HG03354 (cell line): ENCODE data around the gene FGF11.

Experiments
- ATAC-seq: cut with Tn5 transposase; IDR thresholded peaks from one replicate; pipeline ENCODE4 v1.9.1; 2021; ENCODE audit warnings: mild to moderate bottlenecking; ENCODE audit not compliant: unreplicated experiment, poor library complexity, severe bottlenecking

The FGF11 gene

GRCh38 chr17:7407485-7408251, 31.6 kb upstream of the FGF11 start, which contains the start of gene NLGN2:
NLGN2 (plus strand) TSS chr17:7407845; CDS start chr17:7408256, 411 bp downstream.
- no peak for ATAC-seq

GRCh38 chr17:7408252-7408727, 31.0 kb upstream of the FGF11 start:
- no peak for ATAC-seq

- no peak for ATAC-seq
Observed at GRCh38 chr17:7408863-7409262, 30.4 kb upstream of the FGF11 start.

- ATAC-seq = no peak
Observed at GRCh38 chr17:7409716-7410115, 29.6 kb upstream of the FGF11 start.

- no peak for ATAC-seq
Observed at GRCh38 chr17:7410634-7411426, 28.5 kb upstream of the FGF11 start.

- no peak for ATAC-seq
Observed at GRCh38 chr17:7411427-7411750, 27.9 kb upstream of the FGF11 start.

- ATAC-seq = no peak
Observed at GRCh38 chr17:7413346-7413985, 25.8 kb upstream of the FGF11 start.

- no peak for ATAC-seq
Observed at GRCh38 chr17:7414837-7415236, 24.5 kb upstream of the FGF11 start.

- no peak for ATAC-seq
Observed at GRCh38 chr17:7415784-7416183, 23.5 kb upstream of the FGF11 start.

GRCh38 chr17:7416323-7416722, 23.0 kb upstream of the FGF11 start:
- no peak for ATAC-seq

- ATAC-seq = no peak
Observed at GRCh38 chr17:7417056-7417655, 22.2 kb upstream of the FGF11 start.

- ATAC-seq = no peak
Observed at GRCh38 chr17:7418472-7419152, 20.7 kb upstream of the FGF11 start.

GRCh38 chr17:7419819-7420610, 19.3 kb upstream of the FGF11 start, which contains the start of gene SPEM1:
SPEM1 (plus strand) TSS chr17:7420324; CDS start chr17:7420385, 61 bp downstream.
- no peak for ATAC-seq

GRCh38 chr17:7421186-7421585, 18.1 kb upstream of the FGF11 start:
- ATAC-seq = no peak

GRCh38 chr17:7423679-7424078, 15.6 kb upstream of the FGF11 start:
- no peak for ATAC-seq

GRCh38 chr17:7425316-7425715, 14.0 kb upstream of the FGF11 start, which contains the start of gene SPEM2:
SPEM2 (plus strand) TSS chr17:7425616; CDS start chr17:7425689, 73 bp downstream.
- ATAC-seq = no peak

GRCh38 chr17:7425756-7426155, 13.6 kb upstream of the FGF11 start:
- no peak for ATAC-seq

GRCh38 chr17:7426203-7426863, 13.0 kb upstream of the FGF11 start:
- no peak for ATAC-seq
